Daoy (cell line): Measurements from ENCODE around the gene CD151. TPM values are rescaled to one million over a fixed set of nuclear protein-coding genes. Genes with fewer than 3 reads are reported as not detected.

Source experiments
- DNase-seq: peaks from one replicate; pipeline ENCODE4 v3.0.0-alpha.2; 2015; ENCODE audit warnings: low read depth
- total RNA-seq: library from RNA; depleted of rRNA; stranded (reverse); fragments of >200 nt; shearing (Covaris generic); gene quantifications from 2 replicates; pipeline ENCODE4 v1.2.3, GENCODE V29; 2014; rRNA removed

Gene CD151
- 246 and 253 TPM in 2 replicates for total RNA-seq

DNA sequence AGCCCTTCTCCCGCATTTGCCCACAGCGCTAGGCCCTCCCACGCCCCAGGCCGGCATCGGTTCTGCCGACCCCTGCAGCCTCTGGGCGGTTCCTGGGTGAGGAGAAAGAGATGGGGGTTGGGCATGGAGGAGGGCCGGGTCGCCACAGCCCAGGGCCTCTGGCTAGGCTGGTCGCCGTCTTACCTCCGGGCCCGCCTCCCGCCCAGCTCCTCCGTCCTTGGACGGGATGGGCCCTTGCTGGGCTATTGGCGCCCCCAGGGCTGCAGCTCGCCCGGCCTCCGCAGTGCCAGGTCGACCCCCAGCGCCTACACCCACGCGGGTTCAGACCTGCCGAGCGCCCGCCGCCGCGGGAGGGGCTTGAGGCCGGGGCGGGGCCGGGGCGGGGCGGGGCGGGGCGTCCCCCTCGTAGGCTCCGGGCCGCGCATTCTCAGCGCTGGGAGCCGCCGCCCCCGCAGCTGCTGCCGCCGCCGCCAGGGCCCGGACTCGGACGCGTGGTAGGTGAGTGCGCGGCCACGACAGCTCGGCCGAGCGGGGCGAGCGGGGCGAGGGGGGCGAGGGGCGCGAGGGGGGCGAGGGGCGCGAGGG is at the start of gene CD151:
Gene CD151, plus strand, starts transcription at position 424 of the 585 bp plus-strand sequence. CDS start 3,118 bp downstream, outside the sequence.
- DNase-seq: peak; percentile 79

DNA sequence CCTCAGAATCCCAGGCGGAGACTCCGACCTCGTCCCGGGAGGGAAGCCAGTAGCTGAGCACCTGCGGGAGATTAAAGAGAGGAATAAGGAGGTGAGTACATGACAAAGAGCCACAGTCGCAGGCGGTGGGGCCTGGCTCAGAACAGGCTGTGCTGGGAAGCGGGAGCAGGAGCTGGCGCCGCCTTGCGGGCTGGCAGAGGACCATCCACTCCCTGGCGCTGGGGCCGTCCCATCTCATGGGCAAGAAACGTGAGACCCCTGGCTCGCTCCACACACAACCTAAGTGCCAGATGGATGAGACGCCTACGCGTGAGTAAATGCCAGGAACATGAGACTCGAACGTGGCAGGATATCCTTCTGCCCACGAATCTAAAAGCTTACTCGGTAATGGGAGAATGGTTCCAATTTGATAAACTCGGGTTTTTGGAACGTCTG is 49.2 kb upstream of the CD151 start:
- peak; percentile 77 for DNase-seq

DNA sequence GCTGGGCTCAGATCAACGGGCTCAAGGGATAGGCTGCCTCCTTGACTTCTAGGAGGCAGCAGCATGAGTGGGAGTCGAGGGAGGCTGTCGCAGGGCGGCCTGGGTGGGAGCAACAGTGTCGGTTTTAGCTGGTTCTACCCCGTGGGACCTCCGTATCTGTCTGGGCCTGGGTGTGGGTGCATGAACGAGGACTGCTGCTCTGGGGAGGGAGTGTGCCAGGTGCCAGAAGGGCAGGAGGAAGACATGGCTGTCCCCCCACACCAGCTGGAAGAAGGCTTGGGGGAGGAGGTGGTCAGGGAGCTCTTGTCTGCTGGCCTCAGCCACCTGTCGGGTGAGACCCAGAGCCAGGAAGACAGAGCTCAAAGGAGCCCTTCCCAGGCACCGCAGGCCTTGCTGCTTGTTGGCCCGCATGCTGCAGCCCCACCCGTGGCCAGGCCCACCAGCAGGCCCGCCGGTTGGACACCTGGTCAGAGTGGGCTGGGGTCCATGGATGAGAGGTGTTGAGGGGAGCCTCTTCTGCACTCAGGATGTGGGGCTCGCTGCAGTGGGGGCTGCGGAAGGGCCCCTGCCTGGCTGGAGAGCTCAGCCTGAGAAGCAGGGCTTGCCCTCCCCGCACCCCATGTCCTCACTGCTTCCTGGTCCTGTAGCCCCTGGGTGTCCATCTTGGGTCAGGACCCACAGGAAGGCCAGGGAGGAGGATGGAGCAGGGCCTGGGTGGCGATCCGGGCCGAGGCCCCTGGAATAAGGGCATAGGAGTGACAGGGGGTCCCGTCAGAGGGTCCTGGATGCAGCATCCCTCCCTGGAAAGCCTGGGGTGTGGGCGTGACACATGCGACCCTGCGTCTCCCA is 46.3 kb upstream of the CD151 start:
- no peak for DNase-seq

DNA sequence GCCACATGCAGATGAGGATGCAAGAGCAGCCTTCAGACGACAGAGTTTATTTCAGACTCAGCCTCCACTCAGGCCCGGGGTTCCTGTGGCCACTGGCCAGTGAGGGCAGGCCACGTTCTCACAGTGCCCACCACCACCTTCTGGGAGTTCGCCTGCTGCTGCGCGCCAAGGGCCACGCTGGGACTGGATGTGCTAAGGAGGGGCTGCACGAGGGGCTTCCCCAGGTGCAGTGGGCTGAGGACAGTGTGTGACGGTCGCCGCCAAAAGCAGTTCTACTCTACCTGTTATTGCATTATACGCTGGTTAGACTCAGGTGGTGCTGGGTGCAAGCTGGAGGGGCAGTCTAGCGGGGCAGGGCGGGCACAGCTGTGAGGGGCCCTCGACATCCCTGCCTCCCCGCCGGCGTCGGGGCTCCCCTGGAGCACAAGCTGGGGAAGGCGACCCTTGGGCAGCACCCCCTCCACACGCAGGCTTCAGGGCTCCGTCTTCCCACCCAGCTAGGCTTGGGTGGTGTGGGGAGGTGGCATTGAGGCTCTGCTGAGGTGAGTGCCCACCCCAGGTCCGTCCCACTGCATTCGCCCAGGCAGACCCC is 45.6 kb upstream of the CD151 start:
- no peak for DNase-seq

DNA sequence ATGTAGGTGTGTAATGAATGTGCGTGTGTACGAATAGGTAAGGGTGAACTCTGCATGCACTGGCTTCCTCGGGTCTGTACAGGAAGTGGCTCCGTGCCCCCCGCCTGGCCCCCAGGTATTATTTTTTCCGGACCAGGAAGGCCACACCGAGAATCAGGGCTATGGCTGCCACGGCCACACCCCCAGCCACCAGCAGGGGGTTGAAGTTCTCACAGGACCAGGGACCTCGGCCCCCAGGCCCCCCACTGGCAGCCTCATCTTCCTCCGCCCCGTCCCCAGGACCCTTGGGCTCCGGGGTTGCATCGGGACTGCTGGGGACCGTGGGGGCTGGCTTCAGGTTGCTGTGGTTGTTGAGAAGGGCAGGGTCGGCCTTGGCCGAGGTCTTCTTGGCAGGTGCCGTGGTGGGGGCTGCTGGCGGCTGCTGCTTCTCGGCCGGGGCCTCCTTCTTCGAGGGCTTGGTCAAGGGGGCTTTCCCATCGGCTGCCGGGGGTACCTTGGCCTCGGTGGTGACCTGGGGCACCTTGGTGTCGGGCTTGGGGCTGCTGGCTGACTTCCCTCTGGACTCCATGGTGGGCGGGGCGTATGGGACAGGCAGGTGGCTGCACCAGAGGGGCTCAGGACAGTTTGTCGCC is 44.6 kb upstream of the CD151 start:
- no peak for DNase-seq

DNA sequence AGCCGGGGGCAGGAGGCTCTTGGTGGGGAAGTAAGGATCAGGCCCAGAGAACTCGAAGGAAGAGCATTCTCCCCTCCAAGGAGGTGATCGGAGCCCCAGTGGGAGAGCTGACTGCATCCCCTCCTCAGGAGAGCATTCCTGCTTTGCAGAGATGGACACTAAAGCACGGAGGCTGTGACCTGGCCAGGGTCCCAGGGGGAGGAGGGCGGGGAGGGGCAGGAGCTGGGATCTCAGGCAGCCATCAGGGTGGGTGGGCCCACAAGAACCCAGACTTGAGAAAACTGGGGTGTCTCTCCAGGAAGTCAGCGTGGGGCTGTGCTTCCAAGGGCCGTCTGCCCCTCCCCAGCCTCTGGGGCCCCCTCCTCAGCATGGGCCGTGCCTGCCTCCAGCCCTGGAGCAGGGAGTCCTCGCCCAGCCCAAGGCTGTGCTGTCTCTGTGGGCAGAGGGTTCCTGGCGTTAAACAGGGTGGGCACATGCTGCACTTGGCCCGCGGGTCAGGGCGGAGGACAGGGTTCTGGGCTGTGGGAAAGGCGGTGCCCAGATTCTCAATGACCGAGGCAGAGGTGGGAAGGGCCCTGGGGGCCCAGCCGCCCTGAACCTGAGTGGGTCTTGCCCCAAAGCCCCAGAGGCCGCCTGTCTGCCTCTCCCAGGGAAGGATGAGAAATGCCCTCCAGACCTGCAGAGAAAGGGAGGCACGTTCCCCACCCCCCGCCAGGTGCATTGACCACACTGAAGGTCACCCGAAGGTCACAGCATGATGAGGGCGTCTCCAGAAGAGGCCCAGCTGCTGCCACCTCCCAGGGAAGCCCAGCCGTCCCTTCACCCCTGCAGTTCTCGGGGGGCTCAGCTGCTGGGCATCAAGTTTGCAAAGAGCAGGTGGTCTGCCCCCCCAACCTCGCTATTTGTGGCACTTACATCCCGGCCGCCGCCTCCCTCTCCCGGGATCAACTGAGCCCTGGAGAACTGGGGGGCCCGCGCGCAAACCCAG is 43.5 kb upstream of the CD151 start:
- DNase-seq: no peak

DNA sequence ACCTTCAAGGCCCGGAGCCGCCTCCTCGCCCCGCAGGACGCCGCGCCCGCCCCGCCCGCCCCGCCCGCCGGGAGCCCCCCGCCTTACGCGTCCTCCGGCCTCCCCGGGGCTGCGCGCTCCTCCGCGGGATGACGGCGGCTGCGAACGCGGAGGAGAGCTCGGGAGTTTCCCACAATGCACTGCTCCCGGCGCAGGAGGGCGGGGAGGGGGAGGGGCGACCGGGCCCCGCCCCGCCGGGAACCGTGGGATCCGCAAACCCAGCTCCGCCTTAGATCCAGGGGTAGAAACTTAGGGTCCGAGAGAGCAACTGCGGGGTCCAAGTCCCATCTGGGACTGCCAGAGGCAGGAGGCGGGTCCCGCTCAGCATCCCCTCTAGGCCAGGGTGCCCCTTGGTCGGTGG is 42.8 kb upstream of the CD151 start, which contains the start of gene CEND1:
Gene CEND1, minus strand, starts transcription at position 148 of the 400 bp plus-strand sequence. CDS start 1,514 bp downstream, outside the sequence.
- peak; percentile 61 for DNase-seq

DNA sequence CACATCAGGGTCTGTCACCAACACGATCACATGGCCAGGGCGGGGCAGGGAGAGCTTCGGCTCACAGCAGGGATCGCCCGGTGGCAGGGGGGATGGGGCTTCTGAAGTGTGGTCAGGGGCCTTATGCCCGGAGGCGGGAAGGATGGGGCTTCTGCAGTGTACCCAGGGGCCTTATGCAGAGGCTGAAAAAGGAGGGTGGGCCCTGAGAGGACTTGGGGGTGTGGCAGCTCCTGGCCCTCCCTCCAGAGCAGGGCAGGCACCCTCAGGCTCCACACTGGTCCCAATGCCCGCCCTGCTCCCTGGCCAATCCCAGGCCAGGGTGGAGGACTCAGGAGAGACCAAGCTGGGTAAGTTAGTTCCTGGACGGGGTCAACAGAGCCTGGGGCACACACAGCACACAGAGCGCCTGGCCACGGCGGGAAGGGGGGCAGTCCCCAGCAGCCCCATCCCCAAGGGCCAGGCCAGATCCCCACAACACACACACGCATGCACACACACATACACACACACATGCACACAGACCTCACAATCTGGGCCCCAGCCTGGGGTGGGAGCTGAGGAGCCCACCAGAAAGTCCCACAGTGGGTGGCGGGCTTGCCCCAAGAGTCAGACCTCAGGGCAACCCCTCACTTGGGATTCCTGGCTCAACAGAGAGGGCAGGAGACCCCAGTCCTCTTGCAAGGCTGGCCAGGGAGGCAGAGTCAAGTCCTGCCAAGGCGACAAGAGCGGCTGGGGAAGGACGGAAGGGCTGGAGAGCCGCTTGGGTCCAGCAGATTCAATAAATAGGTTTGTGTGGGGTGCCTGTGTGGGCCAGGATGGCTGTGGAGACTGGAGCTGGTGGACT is 41.8 kb upstream of the CD151 start:
- DNase-seq: peak; percentile 52

DNA sequence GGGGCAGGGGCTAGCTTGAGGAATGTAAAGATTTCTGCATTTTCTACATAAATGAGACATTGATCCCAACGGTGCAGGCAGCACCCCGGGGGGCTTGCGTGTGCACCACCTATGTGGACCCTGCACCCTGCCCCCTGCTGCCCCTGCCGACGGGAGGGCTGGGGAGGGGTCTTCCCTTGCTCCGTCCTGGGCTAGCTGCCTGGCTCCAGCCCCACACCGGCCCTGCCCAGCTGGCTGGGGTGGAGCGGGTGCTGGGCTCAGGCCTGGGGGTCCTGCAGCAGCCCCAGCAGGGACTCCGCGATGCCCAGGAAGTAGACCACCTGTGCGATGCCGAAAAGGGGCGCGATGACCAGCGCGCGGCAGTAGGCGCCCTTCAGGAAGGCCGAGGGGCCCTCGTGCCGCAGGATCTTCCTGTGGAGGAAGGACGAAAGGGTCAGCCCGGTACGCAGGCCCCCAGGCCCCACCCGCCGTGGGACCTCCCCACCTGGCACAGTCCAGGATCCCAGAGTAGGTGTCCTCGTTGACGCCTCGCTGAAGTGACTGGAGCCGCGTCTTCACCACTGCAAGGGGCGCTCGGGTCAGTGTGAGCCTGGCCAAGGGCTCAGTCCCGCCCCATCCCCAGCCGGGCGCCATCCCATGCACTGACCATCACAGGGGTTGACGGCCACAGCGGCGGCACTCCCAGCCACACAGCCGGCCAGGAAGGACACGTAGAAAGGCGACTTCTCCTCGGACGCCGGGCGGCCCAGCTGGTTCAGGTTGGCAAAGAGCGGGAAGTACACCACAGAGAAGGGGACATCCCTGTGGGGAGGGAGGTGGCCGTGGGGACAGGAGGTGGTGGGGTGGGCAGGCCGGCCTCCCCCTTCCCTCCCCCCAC is 40.9 kb upstream of the CD151 start:
- DNase-seq: no peak

DNA sequence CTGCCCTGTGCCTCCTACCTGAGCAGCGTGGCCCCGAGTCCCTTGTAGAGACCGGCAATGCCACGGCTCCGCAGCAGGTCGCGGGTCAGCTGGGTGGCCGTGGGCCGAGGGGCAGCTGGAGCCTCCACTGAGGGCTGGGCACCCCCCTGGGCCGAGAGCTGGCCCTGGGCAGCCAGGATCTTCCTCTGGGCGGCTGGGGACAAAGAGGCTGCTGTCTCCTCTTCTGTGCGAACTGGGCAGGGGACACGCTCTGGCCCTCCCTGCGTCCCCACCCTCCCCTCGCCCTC is 40.3 kb upstream of the CD151 start:
- no peak for DNase-seq

DNA sequence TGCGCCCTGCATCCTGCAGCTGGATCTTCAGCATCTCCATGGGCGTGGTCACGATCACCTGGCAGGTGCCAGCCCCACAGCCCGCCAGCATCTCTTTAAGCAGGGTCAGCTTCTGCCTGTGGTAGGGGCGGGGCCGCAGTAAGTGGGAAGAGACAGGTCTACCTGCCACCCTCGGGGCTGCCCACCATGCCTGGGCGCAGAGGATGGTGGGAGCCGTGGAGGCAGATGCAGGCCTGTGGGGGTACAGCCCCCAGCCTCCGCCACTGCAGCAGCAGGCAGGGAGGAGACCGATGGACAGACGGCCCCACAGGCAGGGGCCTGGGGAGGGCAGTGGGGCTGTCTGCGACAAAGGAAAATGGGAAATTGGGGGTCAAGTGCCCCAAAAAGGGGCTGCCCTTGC is 39.9 kb upstream of the CD151 start:
- no peak for DNase-seq

DNA sequence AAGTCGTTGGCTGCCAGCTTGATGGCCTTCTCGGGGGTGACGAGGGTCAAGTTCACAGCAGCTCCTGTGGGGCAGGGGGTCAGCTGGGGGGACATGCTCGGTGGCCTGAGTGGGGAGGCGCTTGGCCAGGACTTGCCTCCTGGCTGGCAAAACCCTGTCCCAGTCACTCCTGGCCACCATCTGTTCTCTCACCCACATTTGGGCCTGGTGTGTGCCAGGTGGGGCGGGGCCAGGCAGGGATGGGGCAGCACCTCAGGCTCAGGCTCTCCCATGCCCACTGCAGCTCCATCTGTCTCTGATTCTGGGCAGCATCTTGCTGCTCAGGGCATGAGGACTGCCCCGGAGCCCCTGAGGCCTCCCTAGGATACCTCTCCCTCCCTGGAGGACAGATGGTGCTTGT is 39.2 kb upstream of the CD151 start:
- DNase-seq: no peak

DNA sequence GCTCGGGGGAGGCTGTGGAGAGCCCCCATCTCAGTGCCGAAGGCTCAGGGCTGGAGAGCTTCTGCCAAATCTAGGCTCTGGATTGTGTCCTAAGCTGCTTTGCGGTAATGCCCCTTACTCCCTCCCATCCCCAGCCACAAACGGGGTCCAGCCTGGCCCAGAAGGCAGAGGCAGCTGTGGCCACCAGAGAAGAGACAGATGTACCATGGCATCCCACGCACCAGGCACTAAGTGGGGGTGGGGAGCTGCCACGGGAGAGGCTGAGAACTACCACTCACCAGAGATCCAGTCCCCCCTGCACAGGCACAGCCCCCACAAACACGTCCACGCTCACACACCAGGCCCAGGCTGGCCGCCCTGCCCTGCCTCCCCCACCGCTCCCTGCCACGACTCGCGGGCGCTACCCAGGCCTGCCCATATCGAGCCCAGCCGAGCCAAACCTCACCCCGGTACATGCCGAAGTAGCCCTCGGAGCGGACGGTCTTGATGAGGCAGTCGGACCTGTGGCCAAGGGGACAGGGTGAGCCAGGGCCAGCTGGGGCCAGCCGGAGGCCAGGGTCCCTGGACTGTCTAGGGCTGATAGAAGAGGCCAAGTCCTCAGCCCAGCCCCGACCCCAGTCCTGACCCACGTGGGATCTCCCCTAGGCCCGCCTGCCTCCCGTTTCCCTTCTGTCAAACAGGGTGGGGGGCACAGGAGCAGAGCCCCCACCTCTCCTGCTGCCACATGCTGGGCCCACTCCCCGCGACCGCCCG is 38.6 kb upstream of the CD151 start:
- no peak for DNase-seq

DNA sequence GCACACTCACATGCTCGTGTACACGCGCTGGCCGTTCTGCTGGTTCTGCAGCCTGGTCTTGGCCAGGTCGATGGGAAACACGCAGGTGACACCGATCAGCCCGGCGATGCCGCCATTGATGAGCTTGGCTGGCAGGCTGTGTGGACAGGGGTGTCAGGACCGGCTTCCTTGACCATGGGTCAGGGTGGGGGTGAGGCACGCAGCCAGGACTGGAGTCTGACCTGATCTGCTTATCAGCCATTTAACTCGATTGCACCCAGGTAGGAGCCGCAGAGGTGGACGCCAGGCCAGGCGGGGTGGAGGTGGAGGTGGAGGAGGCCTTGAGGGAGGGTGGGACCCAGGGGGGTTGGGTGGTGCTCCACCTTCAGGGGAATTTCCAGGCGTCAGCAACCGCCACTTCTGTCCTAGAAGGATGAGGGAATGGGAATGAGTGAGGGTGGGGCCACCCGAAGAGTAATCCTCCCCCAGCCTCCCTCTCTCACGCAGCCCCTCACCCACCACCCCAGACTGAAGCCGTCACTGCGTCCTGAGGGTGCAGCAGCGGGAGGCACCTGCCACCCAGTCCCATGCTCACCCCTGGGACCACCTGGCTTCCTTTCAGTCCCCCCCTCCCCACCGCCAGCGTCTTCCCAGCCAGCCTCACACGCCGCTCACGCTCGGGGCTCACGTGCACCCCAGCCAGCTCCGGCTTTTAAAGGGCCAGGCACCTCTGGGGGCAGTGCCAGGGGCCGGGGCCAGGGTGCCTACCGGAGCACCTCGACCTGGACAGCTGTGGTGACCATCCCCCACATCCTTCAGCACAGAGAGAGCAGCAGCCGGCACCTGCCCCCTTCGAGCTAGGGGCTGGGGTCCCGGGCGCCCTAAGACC is 37.8 kb upstream of the CD151 start:
- no peak for DNase-seq

DNA sequence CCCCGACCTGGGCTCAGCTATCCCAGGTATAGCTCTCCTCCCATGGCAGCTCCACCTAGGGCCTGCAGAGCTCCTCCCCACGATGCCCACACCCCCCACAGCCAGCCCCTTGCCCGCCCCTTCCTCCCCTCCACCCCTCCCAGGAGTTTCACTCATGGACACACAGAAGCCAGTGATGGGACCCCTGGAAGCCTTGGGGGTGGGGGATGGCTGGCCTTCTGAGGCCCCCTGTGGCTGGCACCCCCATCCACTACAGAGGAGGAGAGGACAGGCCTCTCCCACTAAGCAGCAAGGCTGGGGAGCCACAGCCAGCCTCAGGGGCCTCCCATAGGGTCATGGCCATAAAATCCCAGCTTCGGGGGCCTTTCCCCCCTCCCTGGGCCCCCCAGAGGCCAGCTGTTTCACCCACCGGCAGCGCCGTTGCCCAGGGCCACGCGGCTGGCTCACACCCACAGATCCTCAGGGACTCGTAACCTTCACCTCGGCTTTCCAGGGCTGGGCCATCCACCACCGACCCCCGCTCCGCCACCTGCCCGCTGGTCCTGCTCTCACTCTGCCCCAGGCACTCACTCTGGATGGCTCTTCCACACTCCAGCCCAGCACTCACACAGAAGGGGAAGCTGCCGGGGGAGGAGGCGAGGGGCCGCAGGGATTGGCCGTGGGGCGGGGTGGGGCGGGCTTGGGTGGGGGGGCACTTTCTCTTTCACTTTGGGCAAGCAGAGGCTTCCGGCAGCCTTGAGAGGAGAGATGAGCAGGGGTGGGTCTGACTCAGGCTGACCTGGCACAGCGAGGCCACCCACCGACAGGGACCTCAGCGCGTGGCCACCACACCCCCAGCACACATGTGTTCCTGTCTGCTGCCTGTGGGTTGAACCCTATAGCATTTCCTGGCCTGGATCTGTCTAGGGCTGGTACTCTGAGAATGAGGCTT is 36.9 kb upstream of the CD151 start:
- peak; percentile 96 for DNase-seq

DNA sequence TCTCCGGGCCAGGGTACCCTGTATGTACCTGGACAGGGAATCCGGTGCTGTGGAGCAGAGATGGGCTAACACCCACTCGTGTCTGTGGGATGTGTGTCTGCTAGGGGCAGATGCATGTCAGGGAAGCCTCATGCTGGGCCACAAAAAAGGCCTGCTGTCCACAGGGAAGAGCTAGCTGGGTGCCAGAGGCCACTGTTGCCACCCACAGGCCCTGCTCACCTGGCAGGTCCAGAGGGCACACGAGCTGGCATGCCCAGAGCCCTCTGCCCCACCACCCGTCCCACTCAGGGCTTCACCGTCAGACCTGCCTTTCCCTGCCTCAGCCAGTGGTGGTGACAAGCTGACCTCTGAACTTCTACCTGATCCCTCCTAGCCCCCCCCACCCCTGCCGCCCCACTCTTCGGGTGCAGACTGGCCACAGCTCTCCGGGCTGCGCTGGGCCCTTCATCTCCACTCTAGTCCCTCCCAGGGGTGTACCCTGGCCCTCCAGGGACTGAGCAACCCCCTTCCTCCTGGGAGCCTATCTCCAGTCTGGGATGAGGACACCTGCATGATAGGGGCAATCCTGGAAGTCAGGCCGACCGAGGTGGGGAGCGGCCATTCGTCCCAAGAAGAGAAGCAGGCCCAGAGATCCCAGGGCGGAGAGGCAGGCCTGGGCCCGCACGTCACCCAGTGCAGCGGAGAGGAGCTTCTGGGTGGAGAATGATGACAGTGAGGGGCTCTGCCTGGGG is 36.0 kb upstream of the CD151 start:
- no peak for DNase-seq
